IMR-90 (cell line): Measurements from ENCODE around the gene NSMCE3.

ENCODE experiments used
- BHLHE40 ChIP-seq: fragments of 150-350 bp; IDR thresholded peaks from 2 replicates; pipeline ENCODE4 v1.6.1; 2016; ENCODE audit warnings: mild to moderate bottlenecking, low read depth, low read length
- CEBPB ChIP-seq: IDR thresholded peaks from 2 replicates; pipeline ENCODE4 v1.6.1; 2012; ENCODE audit warnings: low read depth, low read length, improper control_type of control experiment
- MAZ ChIP-seq: IDR thresholded peaks from 2 replicates; pipeline ENCODE4 v1.6.1; 2012; ENCODE audit warnings: low read depth, mild to moderate bottlenecking, low read length, improper control_type of control experiment, moderate library complexity, borderline replicate concordance
- MXI1 ChIP-seq: IDR thresholded peaks from 2 replicates; pipeline ENCODE4 v1.6.1; 2012; ENCODE audit warnings: low read depth, mild to moderate bottlenecking, low read length, moderate library complexity, borderline replicate concordance
- NFE2L2 ChIP-seq: fragments of 150-350 bp; IDR thresholded peaks from 2 replicates; pipeline ENCODE4 v1.6.1; 2016; ENCODE audit warnings: low read depth, mild to moderate bottlenecking, low read length
- POLR2A ChIP-seq: IDR thresholded peaks from 2 replicates; pipeline ENCODE4 v1.6.1; 2012; ENCODE audit warnings: mild to moderate bottlenecking, low read depth, low read length
- RAD21 ChIP-seq: IDR thresholded peaks from 2 replicates; pipeline ENCODE4 v1.6.1; 2012; ENCODE audit warnings: low read length, improper control_type of control experiment
- RCOR1 ChIP-seq: IDR thresholded peaks from 2 replicates; pipeline ENCODE4 v1.6.1; 2012; ENCODE audit warnings: mild to moderate bottlenecking, low read length, improper control_type of control experiment; ENCODE audit not compliant: insufficient replicate concordance
- TF ChIP-seq, protein P1 (sequence below): conservative IDR thresholded peaks from 2 replicates; pipeline ENCODE4 v1.5.1; 2012; ENCODE audit warnings: mild to moderate bottlenecking, low read depth, low read length, improper control_type of control experiment

DNA sequence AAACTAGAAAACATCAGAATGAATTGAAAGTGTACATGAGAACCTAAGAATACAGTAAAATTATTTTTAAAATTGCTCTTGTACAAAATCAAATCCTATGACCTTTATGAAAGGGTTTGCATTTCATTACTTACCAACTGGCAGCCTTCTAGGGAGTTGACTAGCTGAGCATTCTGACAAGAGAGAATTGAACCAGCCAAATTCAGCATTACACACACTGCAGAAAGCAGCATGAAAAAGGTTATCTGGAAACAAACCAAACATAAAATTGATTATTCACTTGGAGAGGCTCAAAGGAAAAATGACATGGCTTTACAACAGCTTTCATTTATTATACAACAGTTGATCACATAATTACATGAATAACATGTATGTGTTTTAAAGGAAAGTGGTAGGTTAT is 17.4 kb downstream of the NSMCE3 start:
- TF ChIP-seq RCOR1 = no peak
- TF ChIP-seq RAD21 = no peak
- TF ChIP-seq, protein P1, sequence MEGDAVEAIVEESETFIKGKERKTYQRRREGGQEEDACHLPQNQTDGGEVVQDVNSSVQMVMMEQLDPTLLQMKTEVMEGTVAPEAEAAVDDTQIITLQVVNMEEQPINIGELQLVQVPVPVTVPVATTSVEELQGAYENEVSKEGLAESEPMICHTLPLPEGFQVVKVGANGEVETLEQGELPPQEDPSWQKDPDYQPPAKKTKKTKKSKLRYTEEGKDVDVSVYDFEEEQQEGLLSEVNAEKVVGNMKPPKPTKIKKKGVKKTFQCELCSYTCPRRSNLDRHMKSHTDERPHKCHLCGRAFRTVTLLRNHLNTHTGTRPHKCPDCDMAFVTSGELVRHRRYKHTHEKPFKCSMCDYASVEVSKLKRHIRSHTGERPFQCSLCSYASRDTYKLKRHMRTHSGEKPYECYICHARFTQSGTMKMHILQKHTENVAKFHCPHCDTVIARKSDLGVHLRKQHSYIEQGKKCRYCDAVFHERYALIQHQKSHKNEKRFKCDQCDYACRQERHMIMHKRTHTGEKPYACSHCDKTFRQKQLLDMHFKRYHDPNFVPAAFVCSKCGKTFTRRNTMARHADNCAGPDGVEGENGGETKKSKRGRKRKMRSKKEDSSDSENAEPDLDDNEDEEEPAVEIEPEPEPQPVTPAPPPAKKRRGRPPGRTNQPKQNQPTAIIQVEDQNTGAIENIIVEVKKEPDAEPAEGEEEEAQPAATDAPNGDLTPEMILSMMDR = no peak
- no peak for TF ChIP-seq POLR2A
- no peak for TF ChIP-seq CEBPB
- TF ChIP-seq BHLHE40 = no peak
- TF ChIP-seq NFE2L2 = no peak
- TF ChIP-seq MAZ = no peak
- no peak for TF ChIP-seq MXI1
